Heart left ventricle (tissue), 16 donors: ENCODE results near the gene CELSR1. TPM values are rescaled to one million over a fixed set of nuclear protein-coding genes. Genes with fewer than 3 reads are reported as not detected.

Experiments used
- ATAC-seq, 4 donors: fragments of 200-7000 bp; cut with Tn5 transposase; one replicate each; pipeline ENCODE4 v1.9.1; 2020 to 2022; ENCODE audit warnings: moderate library complexity in 4 of 4, mild to moderate bottlenecking in 3 of 4, moderate number of reproducible peaks in 1 of 4
- DNase-seq, 5 donors: peaks; one replicate each; pipeline ENCODE4 v3.0.0-alpha.2; 2020
- H3K27ac ChIP-seq, 12 donors: fragments of 200-600 bp; sonication (generic) in 4 of 12; one replicate each; pipeline versions ENCODE4 v1.5.0 to v1.8.0; 2016 to 2022; ENCODE audit warnings: mild to moderate bottlenecking in 2 of 12
- H3K27me3 ChIP-seq, 9 donors: fragments of 200-600 bp; sonication (generic) in 2 of 9; one replicate each; pipeline versions ENCODE4 v1.5.1 to v1.8.0; 2016 to 2022; ENCODE audit warnings: mild to moderate bottlenecking in 3 of 9
- H3K36me3 ChIP-seq, 9 donors: fragments of 200-600 bp; sonication (generic) in 2 of 9; one replicate each; pipeline versions ENCODE4 v1.5.0 to v1.8.0; 2018 to 2022; ENCODE audit warnings: mild to moderate bottlenecking in 2 of 9
- H3K4me1 ChIP-seq, 12 donors: fragments of 200-600 bp; sonication (generic) in 4 of 12; one replicate each; pipeline versions ENCODE4 v1.5.0 to v1.8.0; 2016 to 2022; ENCODE audit warnings: mild to moderate bottlenecking in 3 of 12
- H3K4me3 ChIP-seq, 12 donors: fragments of 200-600 bp; sonication (generic) in 4 of 12; one replicate each; pipeline versions ENCODE4 v1.5.0 to v1.8.0; 2017 to 2022; ENCODE audit warnings: mild to moderate bottlenecking in 9 of 12, moderate library complexity in 4 of 12
- H3K9me3 ChIP-seq, 12 donors: fragments of 200-600 bp; sonication (generic) in 4 of 12; one replicate each; pipeline versions ENCODE4 v1.5.0 to v1.8.0; 2016 to 2022; ENCODE audit warnings: mild to moderate bottlenecking in 1 of 12
- CTCF ChIP-seq, 12 donors: fragments of 200-600 bp; sonication (generic) in 4 of 12; IDR thresholded peaks; one replicate each; pipeline versions ENCODE4 v1.5.0 to v1.8.0; 2018 to 2022; ENCODE audit warnings: antibody characterized with exemption in 12 of 12, mild to moderate bottlenecking in 5 of 12
- POLR2A ChIP-seq, 2 donors: fragments of 450-650 bp; IDR thresholded peaks; one replicate each; pipeline ENCODE4 v1.6.1; 2017; ENCODE audit warnings: antibody characterized with exemption in 2 of 2, mild to moderate bottlenecking in 2 of 2, moderate library complexity in 2 of 2
- WGBS, 4 donors: extraction: QIAGEN DNeasy Blood & Tissue Kit in 2 of 4; methylation state at CpG; one replicate each; pipeline versions ENCODE4 v1.1.5 to v1.1.7; 2013 to 2018; 5-methylcytosine and 5-hydroxymethylcytosine counted together
- intact Hi-C, 10 donors: fragments of 100-400 bp; cut with DNase I; formaldehyde crosslinking; loops; one replicate each; pipeline versions ENCODE4 v1.11.1 to v1.14.2; 2022
- polyA plus RNA-seq, 2 donors: library from polyadenylated mRNA; stranded (reverse); fragments of 200-250 nt; gene quantifications; one replicate each; pipeline ENCODE4 v1.2.3, GENCODE V29; 2013
- total RNA-seq, 9 donors: library from RNA; depleted of rRNA in 2 of 9; stranded (reverse); fragments of >200 nt in 2 of 9; fragmentation: NEBNext Ultra II Directional in 3 of 9; extraction: Animal tissue kit (Norgen Biotek cat#: 25700) in 3 of 9; gene quantifications; one replicate each; pipeline versions ENCODE4 v1.1.0 to v1.2.4, GENCODE V29; 2016 to 2023
- donor health status: ischemic (EF 13 %, LVEDD 7.1; RV severe dilation, severe dysfunction).
- donor health status: healthy with polysubstance abuse.
- donor health status: DM: no; HTN: yes; CAD: no.
- donor health status: DM: no; HTN: no; CAD: no.
- donor health status: ischemic (EF 25% LVEDD 6.9; RV normal size, moderate dysfunction).
- donor health status: ischemic (EF 25% LVEDD 5.7; RV mildly dilated, moderate dysfunction).
- donor health status: healthy.
- donor health status: DM: yes; HTN: yes; CAD: no.
- donor health status: ischemic (EF 35%, LVEDD 5.7; RV mildly dilated, moderate dysfunction).
- donor health status: nonischemic (EF 11% LVEDD 7.7; RV severe dilation, severe dysfunction).
- donor health status: DM: yes; HTN: yes; CAD: no.
- donor health status: PGD.
- donor health status: ischemic (EF 29% LVEDD 5.4; RV normal size, mild dysfunction).
- donor health status: nonischemic (EF 23%, LVEDD 6.1; RV moderate dilation, normal function).

The CELSR1 gene
- total and polyA plus RNA-seq, 11 donors, result 5.9 to 15.8 (median 11.9) TPM

GRCh38 chr22:46432164-46433068, 105.0 kb downstream of the CELSR1 start:
- TF ChIP-seq CTCF (IDR thresholded peaks at IDR 0.05) (no peak), POLR2A (IDR thresholded peaks at IDR 0.05) (no peak)
- no peak for ATAC-seq
- Histone ChIP-seq H3K9me3 (no peaks in the 10 kb centered on the region), H3K27ac (peak overlapping the region in 2 of 12 donors; percentile 19 to 35), H3K4me1 (peaks cover 0 to 5% (median 0%) of the 10 kb centered on the region in 12 donors), H3K4me3 (peak overlapping the region in 10 of 12 donors; percentile 16 to 58 (median 38)), H3K36me3 (no peaks in the 10 kb centered on the region), H3K27me3 (no peaks in the 10 kb centered on the region)
- 78 to 87% (median 81%) methylated on average over 24 to 25 of the region's 25 CpGs for whole genome bisulfite sequencing, 4 donors
- intact Hi-C loops, result no loop called here
- peak in 1 of 5 donors; percentile 11 for DNase-seq

- no peak overlapping the region for H3K27ac ChIP-seq
- no peak for TF ChIP-seq CTCF (IDR thresholded peaks at IDR 0.05)
- TF ChIP-seq POLR2A (IDR thresholded peaks at IDR 0.05), result no peak
- 88 to 93% (median 91%) methylated on average over 25 to 34 of the region's 34 CpGs for WGBS, 4 donors
- no peak for DNase-seq
- H3K4me3 ChIP-seq, result no peak overlapping the region
- peaks cover 0 to 3% (median 0%) of the 10 kb centered on the region in 12 donors for H3K9me3 ChIP-seq
- peak in 1 of 4 donors; percentile 12 for ATAC-seq
- H3K36me3 ChIP-seq, result no peaks in the 10 kb centered on the region
- intact Hi-C loops, result no loop called here
- peaks cover 0 to 5% (median 0%) of the 10 kb centered on the region in 12 donors for H3K4me1 ChIP-seq
- H3K27me3 ChIP-seq, result no peaks in the 10 kb centered on the region
Measured at GRCh38 chr22:46430961-46431838, 106.2 kb downstream of the CELSR1 start.

GRCh38 chr22:46429325-46429853, 108.0 kb downstream of the CELSR1 start:
- TF ChIP-seq CTCF (IDR thresholded peaks at IDR 0.05), result no peak
- TF ChIP-seq POLR2A (IDR thresholded peaks at IDR 0.05), result no peak
- intact Hi-C loops, result loop anchor here in 1 of 10 donors (2.0 kb wide), 1 partner anchor 35 kb away; no protein-coding TSS in a partner anchor

More at GRCh38 chr22:46429325-46429853, 108.0 kb downstream of the CELSR1 start:
- no peak overlapping the region for H3K4me3 ChIP-seq
- DNase-seq (no peak), ATAC-seq (no peak)
- H3K27ac ChIP-seq, result no peak overlapping the region
- H3K27me3 ChIP-seq, result no peaks in the 10 kb centered on the region
- H3K9me3 ChIP-seq, result peaks cover 0 to 13% (median 0%) of the 10 kb centered on the region in 12 donors
- WGBS, 4 donors, result 59 to 74% (median 60%) methylated on average over 13 of the region's 13 CpGs
- H3K4me1 ChIP-seq, result peaks cover 0 to 5% (median 0%) of the 10 kb centered on the region in 12 donors
- no peaks in the 10 kb centered on the region for H3K36me3 ChIP-seq
